ENCODE results near the gene UBR4. TPM values are rescaled to one million over a fixed set of nuclear protein-coding genes. Genes with fewer than 3 reads are reported as not detected.

UBR4 gene
- total RNA-seq, 1 experiment from 2014 or later = 131 TPM

- H4K20me1 ChIP-seq (ENCODE audit: control insufficient read depth, insufficient read depth, insufficient read length) = no peaks in the 10 kb centered on the region
- no peak overlapping the region for H2BK5ac ChIP-seq (ENCODE audit: insufficient read length, low read length)
- H2BK20ac ChIP-seq (ENCODE audit: low read depth, low read length, poor library complexity, severe bottlenecking) = no peak overlapping the region
- Mint-ChIP-seq H3K27me3 (ENCODE audit: low read depth) (no peaks in the 10 kb centered on the region; the same call in 1 of the 2 replicates), H3K36me3 (ENCODE audit: insufficient read depth in 1 of 3, low read depth in 3 of 3) (peaks cover 52 to 99% (median 94%) of the 10 kb centered on the region in 3 experiments; a peak in 6 of 7 replicates), H3K4me3 (no peak overlapping the region), H3K4me1 (no peaks in the 10 kb centered on the region), H3K27ac (no peak overlapping the region), H3K9me3 (no peaks in the 10 kb centered on the region)
- no CpG with 5 or more reads among the region's 3 CpGs for WGBS (ENCODE audit: extremely low coverage, insufficient read length, low lambda C conversion rate)
- DNase-seq = no peak
- H3K27me3 ChIP-seq (ENCODE audit: insufficient read depth, low read length) = no peaks in the 10 kb centered on the region
- no peak overlapping the region for H3K14ac ChIP-seq (ENCODE audit: insufficient read depth, low read length)
- H3K56ac ChIP-seq (ENCODE audit: insufficient read length, low read depth, low read length) = no peak overlapping the region
- no peak overlapping the region for H3K4me2 ChIP-seq (ENCODE audit: insufficient read depth, insufficient read length, low read length)
- no peak overlapping the region for H4K8ac ChIP-seq (replicated peaks; ENCODE audit: insufficient read length, low read depth, low read length)
- no peak overlapping the region for H3T11ph ChIP-seq (ENCODE audit: low read length)
- no peak overlapping the region for H2AK5ac ChIP-seq (ENCODE audit: insufficient read length, low read length)
- H2BK120ac ChIP-seq (ENCODE audit: low read depth, low read length, poor library complexity, severe bottlenecking) = no peak overlapping the region
- H3K9me3 ChIP-seq (ENCODE audit: control insufficient read depth, low read depth, low read length) = no peaks in the 10 kb centered on the region
- no peaks in the 10 kb centered on the region for H3K4me1 ChIP-seq (ENCODE audit: insufficient read depth, low read length)
- no peak overlapping the region for H3K9ac ChIP-seq (ENCODE audit: extremely low read depth, insufficient read length, low read length)
- no peaks in the 10 kb centered on the region for H3K79me1 ChIP-seq (ENCODE audit: insufficient read depth, low read depth, low read length, poor library complexity, severe bottlenecking)
- no peak overlapping the region for H4K5ac ChIP-seq (ENCODE audit: insufficient read length, low read depth, low read length)
- TF ChIP-seq CTCF (conservative IDR thresholded peaks at IDR 0.05) = no peak
- H3K27ac ChIP-seq (ENCODE audit: insufficient read length, low read depth, low read length) = no peak overlapping the region
- no peaks in the 10 kb centered on the region for H3K79me2 ChIP-seq (ENCODE audit: insufficient read depth, low read length)
- H4K91ac ChIP-seq (ENCODE audit: insufficient read length, low read depth, low read length) = no peak overlapping the region
- no peak overlapping the region for H2BK12ac ChIP-seq (ENCODE audit: insufficient read length, low read depth, low read length)
- no peak overlapping the region for H3K23ac ChIP-seq (ENCODE audit: insufficient read length, low read depth, low read length)
- no peak overlapping the region for H2AFZ ChIP-seq (ENCODE audit: low read length)
- no peaks in the 10 kb centered on the region for H3K23me2 ChIP-seq (ENCODE audit: insufficient read length, low read depth, low read length, poor library complexity, severe bottlenecking)
- no peak overlapping the region for H3K4ac ChIP-seq (ENCODE audit: low read depth, low read length)
- H2BK15ac ChIP-seq (ENCODE audit: low read depth, low read length) = no peak overlapping the region
- H3K18ac ChIP-seq (ENCODE audit: insufficient read length, low read depth, low read length) = no peak overlapping the region
Observed at GRCh38 chr1:19109545-19109944, 100.5 kb downstream of the UBR4 start.
